Mucosa of rectum (tissue), 2 donors: ENCODE measurements around the gene NEURL1B.
"Not testable (repeated sequence)": the region's sequence is repeated elsewhere in the genome, so short reads cannot be mapped to it uniquely, and the experiment has no call there.

Experiments used
- H3K27ac ChIP-seq, 2 donors: one replicate each; pipeline ENCODE4 v1.7.0; 2013; ENCODE audit warnings: inconsistent platforms in 2 of 2, low read depth in 2 of 2, low read length in 2 of 2
- H3K27me3 ChIP-seq, 2 donors: one replicate each; pipeline ENCODE4 v1.7.0; 2013; ENCODE audit warnings: low read length in 2 of 2; ENCODE audit not compliant: control insufficient read depth in 2 of 2, insufficient read depth in 2 of 2
- H3K36me3 ChIP-seq, 2 donors: one replicate each; pipeline ENCODE4 v1.7.0; 2013; ENCODE audit warnings: low read length in 2 of 2; ENCODE audit not compliant: control insufficient read depth in 2 of 2, insufficient read depth in 2 of 2
- H3K4me1 ChIP-seq, 2 donors: one replicate each; pipeline ENCODE4 v1.7.0; 2013; ENCODE audit warnings: low read length in 2 of 2, mild to moderate bottlenecking in 1 of 2; ENCODE audit not compliant: control insufficient read depth in 2 of 2, insufficient read depth in 2 of 2
- H3K4me3 ChIP-seq, 2 donors: one replicate each; pipeline ENCODE4 v1.7.0; 2013; ENCODE audit warnings: low read length in 2 of 2
- H3K9ac ChIP-seq, 2 donors: one replicate each; pipeline ENCODE4 v1.7.0; 2013; ENCODE audit warnings: low read length in 2 of 2, low read depth in 1 of 2, mild to moderate bottlenecking in 1 of 2
- H3K9me3 ChIP-seq, 2 donors: one replicate each; pipeline ENCODE4 v1.7.0; 2013; ENCODE audit warnings: low read length in 2 of 2; ENCODE audit not compliant: control insufficient read depth in 2 of 2
- donor health status: healthy.
- donor health status: Normal muscosa, but diverticular disease.

NEURL1B gene

DNA sequence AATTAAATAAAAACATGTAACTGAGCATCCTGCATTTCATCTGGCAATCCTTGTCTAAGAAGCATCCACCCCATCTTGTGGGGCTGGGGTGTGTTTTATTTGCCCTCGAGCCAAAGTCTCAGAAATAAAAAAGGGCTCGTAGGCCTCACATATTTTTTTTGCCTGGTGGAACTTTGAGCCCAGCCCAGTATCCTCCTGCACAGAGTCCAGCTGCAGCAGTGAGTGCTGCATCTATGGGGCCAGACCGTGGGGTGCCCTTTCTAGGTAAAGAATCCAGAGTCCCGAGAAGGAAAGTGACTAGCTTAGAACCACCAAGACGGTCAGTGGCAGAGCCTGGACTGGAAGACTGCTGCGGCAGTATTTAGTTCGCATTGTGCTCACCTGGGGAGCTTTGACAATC lies 33.1 kb downstream of the NEURL1B start:
- H3K9me3 ChIP-seq = no peaks in the 10 kb centered on the region
- H3K27ac ChIP-seq = no peak overlapping the region
- no peak overlapping the region for H3K4me3 ChIP-seq
- no peaks in the 10 kb centered on the region for H3K27me3 ChIP-seq
- H3K36me3 ChIP-seq = peaks cover 13 to 15% of the 10 kb centered on the region in 2 donors
- H3K4me1 ChIP-seq = peaks cover 19 to 28% of the 10 kb centered on the region in 2 donors
- H3K9ac ChIP-seq = no peak overlapping the region

DNA sequence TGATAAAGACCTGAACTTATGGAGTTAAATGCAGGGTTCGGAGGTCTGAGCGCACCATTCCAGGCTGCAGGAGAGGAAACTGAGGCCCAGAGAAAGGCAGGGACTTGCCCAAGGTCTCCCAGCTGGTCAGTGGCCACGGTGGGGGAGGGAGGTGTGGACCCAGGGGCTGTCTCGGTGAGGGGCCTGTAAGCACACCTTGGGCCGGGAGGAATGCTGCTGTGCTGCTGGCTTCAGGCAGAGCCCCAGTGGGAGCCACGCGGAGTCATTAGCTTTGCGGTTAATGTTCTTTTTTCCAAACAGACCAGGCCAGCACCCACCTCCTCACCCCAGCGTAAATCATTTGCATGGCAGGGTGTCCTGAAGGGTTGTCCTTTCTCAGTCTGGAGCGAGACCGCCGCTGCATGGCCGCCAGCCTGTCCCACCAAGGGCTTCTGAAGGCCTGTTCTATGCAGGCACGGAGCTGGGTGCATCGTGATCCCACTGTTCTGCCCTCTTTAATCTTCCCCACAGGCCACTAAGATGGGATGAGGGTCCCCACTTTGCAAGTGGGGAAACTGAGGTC lies 35.9 kb downstream of the NEURL1B start:
- H3K4me3 ChIP-seq = no peak overlapping the region
- H3K27me3 ChIP-seq = no peaks in the 10 kb centered on the region
- no peak overlapping the region for H3K9ac ChIP-seq
- H3K4me1 ChIP-seq = peaks cover 22 to 34% of the 10 kb centered on the region in 2 donors
- H3K27ac ChIP-seq = no peak overlapping the region
- H3K9me3 ChIP-seq = no peaks in the 10 kb centered on the region
- H3K36me3 ChIP-seq = peaks cover 0 to 7% of the 10 kb centered on the region in 2 donors

DNA sequence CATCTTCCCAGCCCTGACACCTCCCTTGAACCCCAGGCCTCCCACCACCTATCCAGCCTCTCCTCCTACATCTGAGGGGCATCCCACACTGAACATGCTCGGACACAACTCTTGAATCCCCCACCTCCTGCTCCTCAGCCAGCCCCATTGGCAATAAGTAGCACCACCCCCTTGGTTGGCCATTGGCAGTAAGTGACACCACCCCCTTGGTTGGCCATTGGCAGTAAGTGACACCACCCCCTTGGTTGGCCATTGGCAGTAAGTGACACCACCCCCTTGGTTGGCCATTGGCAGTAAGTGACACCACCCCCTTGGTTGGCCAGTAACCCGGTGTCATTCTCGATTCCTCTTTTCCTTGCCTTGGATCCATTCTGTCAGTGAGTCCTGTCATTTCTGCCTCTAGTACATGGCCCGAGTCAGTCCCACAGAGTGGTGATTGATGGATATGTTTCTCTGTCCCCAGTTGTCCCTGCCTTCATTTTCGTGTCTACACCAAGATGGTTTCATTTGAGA lies 37.4 kb downstream of the NEURL1B start:
- Histone ChIP-seq H3K27ac (peak overlapping the region in 1 of 2 donors; percentile 69), H3K4me1 (peaks cover 11 to 20% of the 10 kb centered on the region in 2 donors)
- not testable (repeated sequence) for H3K27me3 ChIP-seq, H3K9me3 ChIP-seq, H3K4me3 ChIP-seq, H3K36me3 ChIP-seq, H3K9ac ChIP-seq

DNA sequence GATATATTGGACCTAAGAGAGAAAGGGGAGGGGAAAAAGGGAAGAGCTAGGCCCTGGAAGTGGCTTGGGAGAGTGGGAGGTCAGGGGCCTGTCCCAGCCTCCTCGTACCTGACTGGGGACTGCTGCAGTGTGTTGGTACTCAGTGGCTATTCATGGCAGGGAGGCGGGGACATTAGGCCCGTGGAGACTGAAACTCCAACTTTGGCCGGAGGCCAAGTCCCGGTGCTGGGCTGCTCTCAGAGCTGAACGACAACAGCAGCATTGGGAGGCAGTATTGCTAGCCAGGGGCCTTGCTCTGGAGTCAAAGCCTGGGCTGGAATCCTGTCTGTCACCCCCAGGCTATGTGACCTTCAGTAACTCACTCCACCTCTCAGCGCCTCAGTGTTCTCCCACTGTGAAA lies 37.8 kb downstream of the NEURL1B start:
- Histone ChIP-seq H3K4me1 (peaks cover 11 to 17% of the 10 kb centered on the region in 2 donors), H3K27ac (peak overlapping the region in 1 of 2 donors; percentile 69), H3K9me3 (no peaks in the 10 kb centered on the region), H3K27me3 (no peaks in the 10 kb centered on the region), H3K4me3 (no peak overlapping the region), H3K36me3 (peaks cover 0 to 10% of the 10 kb centered on the region in 2 donors), H3K9ac (no peak overlapping the region)

DNA sequence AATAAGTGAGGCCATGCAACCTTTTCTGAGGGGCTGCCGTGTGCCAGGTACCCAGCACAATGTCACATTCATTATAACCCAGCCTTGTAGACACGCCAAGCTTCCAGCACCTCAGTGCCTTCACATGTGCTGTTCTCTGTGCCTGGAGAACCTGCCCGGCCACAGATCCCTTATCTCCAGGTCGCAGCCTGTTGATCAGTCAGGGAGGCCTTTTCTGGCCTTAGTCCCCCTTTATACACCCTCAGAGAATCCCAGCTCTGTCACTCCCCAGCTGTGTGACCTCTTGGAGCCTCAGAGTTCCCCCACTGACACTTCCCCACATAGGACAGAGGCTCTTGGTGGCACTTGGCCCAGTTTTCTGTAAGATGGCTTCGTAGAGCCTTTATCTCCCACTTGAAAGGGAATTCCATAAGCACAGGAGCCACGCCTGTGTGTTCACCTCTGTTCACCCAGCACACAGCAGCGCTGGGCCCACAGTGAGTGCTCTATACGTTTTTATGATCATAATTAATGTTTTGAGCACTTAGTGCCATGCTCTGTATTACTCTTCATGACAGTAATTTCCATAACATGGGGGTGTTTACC lies 38.7 kb downstream of the NEURL1B start:
- peaks cover 0 to 10% of the 10 kb centered on the region in 2 donors for H3K36me3 ChIP-seq
- peak overlapping the region; percentile 63 to 69 for H3K27ac ChIP-seq
- peak overlapping the region in 1 of 2 donors; percentile 34 for H3K9ac ChIP-seq
- H3K9me3 ChIP-seq = no peaks in the 10 kb centered on the region
- H3K4me1 ChIP-seq = peaks cover 8 to 11% of the 10 kb centered on the region in 2 donors
- H3K27me3 ChIP-seq = no peaks in the 10 kb centered on the region
- no peak overlapping the region for H3K4me3 ChIP-seq

DNA sequence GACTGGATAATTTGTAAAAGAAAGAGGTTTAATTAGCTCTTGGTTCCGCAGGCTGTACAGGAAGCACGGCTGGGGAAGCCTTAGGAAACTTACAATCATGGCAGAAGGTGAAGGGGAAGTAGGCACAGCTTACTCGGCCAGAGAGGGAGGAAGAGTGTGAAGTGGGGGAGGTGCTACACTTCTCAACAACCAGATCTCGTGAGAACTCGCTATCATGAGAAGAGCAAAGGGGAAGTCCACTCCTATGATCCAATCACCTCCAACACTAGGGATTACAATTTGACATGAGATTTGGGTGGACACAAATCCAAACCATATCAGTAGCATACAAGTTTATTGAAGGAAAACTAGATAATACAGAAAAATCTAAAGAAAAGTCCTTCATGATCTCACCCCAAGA lies 39.9 kb downstream of the NEURL1B start:
- H3K4me3 ChIP-seq = no peak overlapping the region
- H3K4me1 ChIP-seq = peaks cover 8 to 13% of the 10 kb centered on the region in 2 donors
- H3K9ac ChIP-seq = no peak overlapping the region
- peaks cover under 1 to 10% of the 10 kb centered on the region in 2 donors for H3K36me3 ChIP-seq
- H3K27me3 ChIP-seq = no peaks in the 10 kb centered on the region
- H3K27ac ChIP-seq = no peak overlapping the region
- no peaks in the 10 kb centered on the region for H3K9me3 ChIP-seq

DNA sequence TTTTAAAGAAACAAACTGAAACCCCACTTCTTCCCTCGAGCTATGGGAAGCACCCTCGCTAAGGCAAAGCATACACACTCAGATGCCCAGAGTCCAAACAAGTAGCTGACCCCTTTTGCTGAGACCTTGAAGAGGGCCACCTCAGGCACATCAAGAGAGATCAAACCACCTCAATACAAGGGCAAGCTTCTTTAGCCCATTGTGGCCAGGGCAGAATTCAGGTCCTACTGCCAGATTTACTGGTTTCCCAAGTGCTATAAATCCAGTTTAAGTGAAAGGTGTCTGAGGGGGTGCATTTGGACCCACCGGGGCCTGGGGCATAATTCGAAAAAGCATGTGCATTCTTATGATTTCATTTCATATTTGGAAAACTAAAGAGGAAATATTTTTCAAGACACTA lies 40.4 kb downstream of the NEURL1B start:
- Histone ChIP-seq H3K36me3 (peaks cover 6 to 10% of the 10 kb centered on the region in 2 donors), H3K4me3 (no peak overlapping the region), H3K9ac (no peak overlapping the region), H3K4me1 (peaks cover 8 to 14% of the 10 kb centered on the region in 2 donors), H3K27me3 (no peaks in the 10 kb centered on the region), H3K9me3 (no peaks in the 10 kb centered on the region), H3K27ac (no peak overlapping the region)

DNA sequence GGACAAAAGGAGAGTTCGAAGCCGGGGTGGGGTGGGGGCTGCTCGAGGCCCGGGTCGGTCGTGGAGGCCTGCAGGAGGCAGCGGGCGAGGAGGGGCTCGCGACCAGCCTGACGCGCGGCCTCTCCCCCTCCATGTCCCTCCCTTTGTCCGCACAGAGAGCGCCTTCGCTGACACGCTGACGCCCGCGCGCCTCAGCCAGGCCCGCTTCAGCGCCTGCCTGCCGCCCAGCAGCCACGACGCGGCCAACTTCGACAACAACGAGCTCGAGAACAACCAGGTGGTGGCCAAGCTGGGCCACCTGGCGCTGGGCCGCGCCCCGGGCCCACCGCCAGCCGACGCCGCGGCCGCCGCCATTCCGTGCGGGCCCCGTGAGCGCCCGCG lies 42.2 kb downstream of the NEURL1B start:
- H3K4me3 ChIP-seq = no peak overlapping the region
- H3K36me3 ChIP-seq = peaks cover 7 to 12% of the 10 kb centered on the region in 2 donors
- H3K9me3 ChIP-seq = no peaks in the 10 kb centered on the region
- no peak overlapping the region for H3K9ac ChIP-seq
- peaks cover 19 to 23% of the 10 kb centered on the region in 2 donors for H3K4me1 ChIP-seq
- no peaks in the 10 kb centered on the region for H3K27me3 ChIP-seq
- no peak overlapping the region for H3K27ac ChIP-seq

DNA sequence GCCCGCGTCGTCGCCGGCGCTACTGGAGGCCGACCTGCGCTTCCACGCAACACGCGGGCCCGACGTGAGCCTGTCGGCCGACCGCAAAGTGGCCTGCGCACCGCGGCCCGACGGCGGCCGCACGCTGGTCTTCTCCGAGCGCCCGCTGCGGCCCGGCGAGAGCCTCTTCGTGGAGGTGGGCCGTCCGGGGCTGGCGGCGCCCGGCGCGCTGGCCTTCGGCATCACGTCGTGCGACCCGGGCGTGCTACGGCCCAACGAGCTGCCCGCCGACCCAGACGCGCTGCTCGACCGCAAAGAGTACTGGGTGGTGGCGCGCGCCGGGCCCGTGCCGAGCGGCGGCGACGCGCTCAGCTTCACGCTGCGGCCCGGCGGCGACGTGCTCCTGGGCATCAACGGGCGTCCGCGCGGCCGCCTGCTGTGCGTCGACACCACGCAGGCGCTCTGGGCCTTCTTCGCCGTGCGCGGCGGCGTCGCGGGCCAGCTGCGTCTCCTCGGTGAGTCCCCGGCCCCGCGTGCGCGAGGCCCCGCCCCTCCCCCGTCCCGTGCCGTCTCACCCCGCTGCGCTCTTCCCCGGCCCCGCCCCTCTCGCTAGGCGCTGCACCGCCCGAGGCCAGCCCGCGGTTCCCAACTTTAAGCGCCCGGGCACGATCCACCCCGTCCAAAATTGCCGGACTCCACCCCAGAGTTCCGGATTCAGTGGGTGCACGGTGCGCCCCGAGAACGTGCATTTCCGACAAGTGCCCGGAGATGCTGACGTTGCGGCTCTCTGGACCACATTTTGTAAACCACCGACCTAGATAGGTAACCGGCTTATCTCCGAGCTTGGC lies 42.8 kb downstream of the NEURL1B start:
- peaks cover 7 to 12% of the 10 kb centered on the region in 2 donors for H3K36me3 ChIP-seq
- no peaks in the 10 kb centered on the region for H3K9me3 ChIP-seq
- H3K4me3 ChIP-seq = no peak overlapping the region
- H3K27ac ChIP-seq = no peak overlapping the region
- H3K4me1 ChIP-seq = peaks cover 24 to 29% of the 10 kb centered on the region in 2 donors
- H3K27me3 ChIP-seq = no peaks in the 10 kb centered on the region
- H3K9ac ChIP-seq = no peak overlapping the region

DNA sequence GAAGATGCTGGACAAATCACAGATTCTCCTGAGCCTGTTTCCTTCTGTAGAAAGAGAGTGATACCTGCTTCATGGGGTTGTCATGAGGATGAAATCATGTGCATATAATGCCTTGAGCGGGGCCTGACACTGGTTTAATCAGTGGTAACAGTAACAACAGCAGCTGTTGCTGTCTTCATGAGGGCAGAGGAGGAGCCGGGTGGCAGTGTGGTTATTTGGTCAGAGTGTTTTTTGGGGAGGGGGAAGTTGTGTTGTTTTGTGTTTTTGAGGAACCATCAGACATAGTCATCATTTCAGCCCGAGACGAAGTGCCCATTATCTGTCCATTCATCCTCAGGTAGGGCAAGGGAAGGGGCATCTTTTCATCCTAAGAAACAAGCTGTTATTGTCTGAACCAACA lies 44.0 kb downstream of the NEURL1B start:
- Histone ChIP-seq H3K36me3 (peaks cover 7 to 12% of the 10 kb centered on the region in 2 donors), H3K9me3 (no peaks in the 10 kb centered on the region), H3K27me3 (no peaks in the 10 kb centered on the region), H3K4me3 (no peak overlapping the region), H3K4me1 (peaks cover 24 to 30% of the 10 kb centered on the region in 2 donors), H3K27ac (no peak overlapping the region), H3K9ac (no peak overlapping the region)
